A549 (cell line): Measurements from ENCODE around the gene ADCY3. TPM values are rescaled to one million over a fixed set of nuclear protein-coding genes. Genes with fewer than 3 reads are reported as not detected.

Source experiments
- ATAC-seq, 2 experiments: fragments of 200-7000 bp in 1 of 2; fragments of >200 bp in 1 of 2; cut with Nextera tagmentation in 1 of 2; cut with Tn5 transposase in 1 of 2; 3 replicates each; pipeline versions ENCODE4 v1.8.0 to v1.9.1; 2018 to 2020; ENCODE audit warnings: mild to moderate bottlenecking in 1 of 2, moderate library complexity in 1 of 2
- CTCF ChIA-PET: fragments of 300-600 bp; sonication (Branson Sonifier 250); formaldehyde crosslinking; extraction: SDS; loops from one replicate; lab custom pipeline; 2021; ENCODE audit warnings: antibody characterized with exemption, inconsistent platforms; lab: Yijun Ruan, JAX
- POLR2A ChIA-PET: fragments of 350-600 bp; formaldehyde crosslinking; extraction: SDS; loops from one replicate; lab custom pipeline; 2021; ENCODE audit warnings: antibody characterized with exemption, inconsistent platforms; lab: Yijun Ruan, JAX
- DNase-seq, 2 experiments: peaks; one replicate each; pipeline versions ENCODE4 v3.0.0 to v3.0.0-alpha.2; 2011 to 2016; ENCODE audit warnings: low read depth in 1 of 2, low spot score in 1 of 2
- FAIRE-seq: peaks from 2 replicates; lab custom pipeline; 2011; peaks lifted over from hg19 to GRCh38; lab: Jason Lieb, UNC
- H3K27ac ChIP-seq, 2 experiments: fragments of >200 bp; sonication (Bioruptor Twin); formaldehyde crosslinking; 3 replicates each; pipeline ENCODE4 v1.5.1; 2016 to 2017
- H3K4me1 ChIP-seq: fragments of >200 bp; sonication (Bioruptor Twin); formaldehyde crosslinking; 3 replicates; pipeline ENCODE4 v1.6.1; 2016
- H3K4me2 ChIP-seq: fragments of >200 bp; sonication (Bioruptor Twin); formaldehyde crosslinking; 3 replicates; pipeline ENCODE4 v1.6.1; 2016
- H3K4me3 ChIP-seq: fragments of >200 bp; sonication (Bioruptor Twin); formaldehyde crosslinking; 3 replicates; pipeline ENCODE4 v1.5.1; 2016
- H3K9me3 ChIP-seq: fragments of >200 bp; sonication (Bioruptor Twin); formaldehyde crosslinking; 3 replicates; pipeline ENCODE4 v1.6.1; 2016
- CBX2 ChIP-seq: fragments of 200-600 bp; sonication (generic); IDR thresholded peaks from 2 replicates; pipeline ENCODE4 v1.6.1; 2016; ENCODE audit warnings: low read depth, mild to moderate bottlenecking, borderline replicate concordance
- CTCF ChIP-seq: fragments of >200 bp; sonication (Bioruptor Twin); formaldehyde crosslinking; IDR thresholded peaks from 3 replicates; pipeline ENCODE4 v1.5.1; 2016
- E2F6 ChIP-seq: IDR thresholded peaks from 2 replicates; pipeline ENCODE4 v1.6.1; 2012; ENCODE audit warnings: low read depth, borderline replicate concordance
- FOSB ChIP-seq: fragments of 250-450 bp; sonication (Bioruptor Pico); IDR thresholded peaks from 2 replicates; pipeline ENCODE4 v1.5.0; 2020; ENCODE audit warnings: mild to moderate bottlenecking, moderate library complexity
- GATA3 ChIP-seq: IDR thresholded peaks from 2 replicates; pipeline ENCODE4 v1.6.1; 2012; ENCODE audit warnings: borderline replicate concordance
- HEYL ChIP-seq: fragments of 250-450 bp; sonication (Bioruptor Pico); IDR thresholded peaks from 2 replicates; pipeline ENCODE4 v1.8.0; 2021; ENCODE audit warnings: mild to moderate bottlenecking, moderate library complexity
- HOXA7 ChIP-seq: fragments of 250-450 bp; sonication (Bioruptor Pico); IDR thresholded peaks from 2 replicates; pipeline ENCODE4 v1.5.0; 2020; ENCODE audit warnings: mild to moderate bottlenecking, moderate library complexity
- HOXB13 ChIP-seq: fragments of 250-450 bp; sonication (Bioruptor Pico); IDR thresholded peaks from 2 replicates; pipeline ENCODE4 v1.5.0; 2020; ENCODE audit warnings: low read depth, mild to moderate bottlenecking, moderate library complexity
- KDM1A ChIP-seq: fragments of 200-600 bp; sonication (generic); IDR thresholded peaks from 2 replicates; pipeline ENCODE4 v1.6.1; 2016; ENCODE audit warnings: low read depth, mild to moderate bottlenecking
- KDM5A ChIP-seq: fragments of 200-600 bp; sonication (generic); IDR thresholded peaks from 2 replicates; pipeline ENCODE4 v1.6.1; 2016; ENCODE audit warnings: antibody characterized with exemption, mild to moderate bottlenecking
- NR3C1 ChIP-seq: fragments of >200 bp; sonication (Bioruptor Twin); formaldehyde crosslinking; IDR thresholded peaks from 3 replicates; pipeline ENCODE4 v1.6.1; 2017
- POLR2A ChIP-seq: IDR thresholded peaks from 2 replicates; pipeline ENCODE4 v1.6.1; 2012; ENCODE audit warnings: mild to moderate bottlenecking, low read length
- POLR2AphosphoS2 ChIP-seq: conservative IDR thresholded peaks from 2 replicates; pipeline ENCODE4 v1.6.1; 2012; ENCODE audit warnings: low read length, improper control_type of control experiment, inconsistent platforms
- RAD21 ChIP-seq, 2 experiments: fragments of >200 bp in 1 of 2; sonication (Bioruptor Twin) in 1 of 2; formaldehyde crosslinking in 1 of 2; IDR thresholded peaks in 1 of 2; conservative IDR thresholded peaks in 1 of 2; 2 replicates in 1 of 2; 3 replicates in 1 of 2; pipeline ENCODE4 v1.6.1; 2012 to 2018; ENCODE audit warnings: inconsistent platforms in 1 of 2
- RCOR1 ChIP-seq: fragments of 150-350 bp; IDR thresholded peaks from 2 replicates; pipeline ENCODE4 v1.6.1; 2014; ENCODE audit warnings: antibody characterized with exemption, low read length, low read depth
- RFX5 ChIP-seq: fragments of 450-650 bp; IDR thresholded peaks from 2 replicates; pipeline ENCODE4 v1.7.1; 2014; ENCODE audit warnings: antibody characterized with exemption, mild to moderate bottlenecking, moderate library complexity
- RNF2 ChIP-seq: fragments of 200-600 bp; sonication (generic); IDR thresholded peaks from 2 replicates; pipeline ENCODE4 v1.6.1; 2016; ENCODE audit warnings: low read depth, mild to moderate bottlenecking, antibody characterized with exemption, moderate library complexity, borderline replicate concordance
- SMC3 ChIP-seq: fragments of >200 bp; sonication (Bioruptor Twin); formaldehyde crosslinking; IDR thresholded peaks from 3 replicates; pipeline ENCODE4 v1.6.1; 2018; ENCODE audit warnings: inconsistent platforms
- SREBF2 ChIP-seq: fragments of 450-650 bp; IDR thresholded peaks from 2 replicates; pipeline ENCODE4 v1.6.1; 2014; ENCODE audit warnings: mild to moderate bottlenecking, moderate library complexity
- TFCP2L1 ChIP-seq: fragments of 250-450 bp; sonication (Bioruptor Pico); IDR thresholded peaks from 2 replicates; pipeline ENCODE4 v1.5.0; 2021; ENCODE audit warnings: mild to moderate bottlenecking
- ZC3H11A ChIP-seq: fragments of 450-650 bp; IDR thresholded peaks from 2 replicates; pipeline ENCODE4 v1.6.1; 2014; ENCODE audit warnings: antibody characterized with exemption, mild to moderate bottlenecking
- ZFP36 ChIP-seq: fragments of 450-650 bp; IDR thresholded peaks from 2 replicates; pipeline ENCODE4 v1.6.1; 2014; ENCODE audit warnings: borderline replicate concordance; ENCODE audit not compliant: partially characterized antibody
- ZSCAN20 ChIP-seq: fragments of 250-450 bp; sonication (Bioruptor Pico); IDR thresholded peaks from 2 replicates; pipeline ENCODE4 v1.8.0; 2022; ENCODE audit warnings: mild to moderate bottlenecking, moderate library complexity
- WGBS: methylation state at CpG from one replicate; pipeline ENCODE4 v1.1.6; 2017; ENCODE audit errors: missing lambda C conversion rate; 5-methylcytosine and 5-hydroxymethylcytosine counted together
- polyA plus RNA-seq, 4 experiments: library from polyadenylated mRNA; depleted of rRNA in 3 of 4; stranded (reverse); fragments of >200 nt; fragmentation: RNase III in 1 of 4; extraction: RNeasy Plus Mini Kit Qiagen cat#74134 plus additional on column Dnase treatment in 1 of 4; gene quantifications; 2 replicates in 3 of 4; 3 replicates in 1 of 4; pipeline ENCODE4 v1.2.3, GENCODE V29; 2011 to 2017
- TF ChIP-seq, protein P1 (sequence below): fragments of 250-450 bp; sonication (Bioruptor Pico); IDR thresholded peaks from 2 replicates; pipeline ENCODE4 v1.5.0; 2020; ENCODE audit warnings: low read depth, mild to moderate bottlenecking, moderate library complexity
- TF ChIP-seq, protein P2 (sequence below): IDR thresholded peaks from 2 replicates; pipeline ENCODE4 v1.6.1; 2012

ADCY3 gene
- polyA plus RNA-seq, 2 of the 4 experiments (the other 2 are of a cell fraction) = 37.4 to 65.4 TPM

DNA sequence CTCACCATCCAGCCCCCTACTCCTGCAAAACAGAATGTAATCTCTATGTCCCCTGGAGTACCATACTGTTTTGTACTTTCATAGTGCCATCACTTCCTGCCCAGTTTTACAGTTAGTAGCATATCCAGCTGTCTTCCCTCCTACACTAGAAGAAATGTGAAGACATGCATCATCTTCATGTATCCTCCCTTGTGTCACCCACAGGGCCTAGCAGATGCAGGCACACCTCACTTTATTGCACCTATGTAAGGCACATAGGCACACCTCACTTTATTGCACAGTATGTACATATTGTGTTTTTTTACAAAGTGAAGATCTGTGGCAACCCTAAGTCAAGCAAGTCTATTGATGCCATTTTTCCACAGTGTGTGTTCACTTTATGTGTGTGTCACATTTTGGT, 39.7 kb upstream of the ADCY3 start:
- ATAC-seq = no peak

GRCh38 chr2:24958411-24958935, 38.4 kb upstream of the ADCY3 start:
- no peak overlapping the region for H3K4me3 ChIP-seq
- CTCF ChIA-PET = interaction anchor here (1.2 to 2.9 kb wide), 3 partner anchors 10 to 23 kb away, joined by 3 to 13 read pairs (median 3); no protein-coding TSS in a partner anchor
- H3K27ac ChIP-seq = no peak overlapping the region
- WGBS = 89% methylated on average over 3 of the region's 3 CpGs
- H3K4me2 ChIP-seq = no peak overlapping the region
- TF ChIP-seq HOXA7 (no peak), KDM1A (no peak), CBX2 (no peak), POLR2A (no peak), SREBF2 (no peak), CTCF (no peak), RCOR1 (no peak), TFCP2L1 (CRISPR knock-in tag) (no peak), SMC3 (no peak)
- FAIRE-seq (no peak), DNase-seq (no peak), ATAC-seq (no peak)
- POLR2A ChIA-PET = no interaction called here
- H3K9me3 ChIP-seq = peaks cover 18% of the 10 kb centered on the region
- H3K4me1 ChIP-seq = no peaks in the 10 kb centered on the region

More for the DNA sequence above, 39.7 kb upstream of the ADCY3 start:
- no peak for DNase-seq
- Histone ChIP-seq H3K9me3 (peaks cover 14% of the 10 kb centered on the region), H3K4me1 (no peaks in the 10 kb centered on the region), H3K4me2 (no peak overlapping the region), H3K4me3 (no peak overlapping the region), H3K27ac (no peak overlapping the region)
- FAIRE-seq = no peak
- POLR2A ChIA-PET = no interaction called here
- CTCF ChIA-PET = interaction anchor here (1.2 to 2.9 kb wide), 8 partner anchors 11 to 550 kb away, joined by 3 to 13 read pairs (median 4); no protein-coding TSS in a partner anchor
- TF ChIP-seq NR3C1 (no peak), KDM5A (no peak), ZFP36 (no peak)
- TF ChIP-seq, protein P1, sequence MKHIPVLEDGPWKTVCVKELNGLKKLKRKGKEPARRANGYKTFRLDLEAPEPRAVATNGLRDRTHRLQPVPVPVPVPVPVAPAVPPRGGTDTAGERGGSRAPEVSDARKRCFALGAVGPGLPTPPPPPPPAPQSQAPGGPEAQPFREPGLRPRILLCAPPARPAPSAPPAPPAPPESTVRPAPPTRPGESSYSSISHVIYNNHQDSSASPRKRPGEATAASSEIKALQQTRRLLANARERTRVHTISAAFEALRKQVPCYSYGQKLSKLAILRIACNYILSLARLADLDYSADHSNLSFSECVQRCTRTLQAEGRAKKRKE (CRISPR knock-in tag) = no peak
- TF ChIP-seq, protein P2, sequence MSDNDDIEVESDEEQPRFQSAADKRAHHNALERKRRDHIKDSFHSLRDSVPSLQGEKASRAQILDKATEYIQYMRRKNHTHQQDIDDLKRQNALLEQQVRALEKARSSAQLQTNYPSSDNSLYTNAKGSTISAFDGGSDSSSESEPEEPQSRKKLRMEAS = no peak

DNA sequence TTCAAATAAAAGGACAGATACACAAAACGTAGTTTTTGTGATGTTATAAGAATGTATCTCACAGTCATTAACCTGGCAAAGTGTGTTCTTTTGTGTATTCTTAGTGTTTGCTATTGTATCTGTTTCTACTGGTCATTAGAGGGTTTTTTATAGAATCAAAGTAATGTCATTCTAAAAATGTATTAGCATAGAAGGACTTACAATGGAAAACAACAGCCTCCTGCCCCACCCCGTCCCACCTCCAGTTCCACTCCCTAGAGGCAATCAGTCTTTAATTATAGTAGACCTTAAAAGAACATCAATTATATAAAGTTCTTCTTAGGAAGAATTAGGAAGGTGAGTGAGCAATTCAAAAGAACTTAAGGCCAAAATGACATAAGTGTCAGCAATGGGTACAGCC, 37.9 kb upstream of the ADCY3 start:
- FAIRE-seq (peak; percentile 49), ATAC-seq (no peak), DNase-seq (no peak)
- H3K4me1 ChIP-seq = no peaks in the 10 kb centered on the region
- WGBS = 60% methylated on average over 2 of the region's 2 CpGs
- H3K9me3 ChIP-seq = peaks cover 18% of the 10 kb centered on the region
- ChIA-PET POLR2A (no interaction called here), CTCF (interaction anchor here (1.0 to 2.9 kb wide), 3 partner anchors 9 to 18 kb away, joined by 3 to 13 read pairs (median 4); no protein-coding TSS in a partner anchor)
- no peak for TF ChIP-seq POLR2AphosphoS2
- no peak for TF ChIP-seq E2F6
- no peak for TF ChIP-seq CTCF
- no peak for TF ChIP-seq RAD21 (conservative IDR thresholded peaks at IDR 0.05 in 1 of 2, IDR thresholded peaks at IDR 0.05 in 1 of 2)
- TF ChIP-seq HOXB13 (CRISPR knock-in tag) = no peak
- TF ChIP-seq ZC3H11A = no peak
- TF ChIP-seq GATA3 = no peak
- TF ChIP-seq HEYL (CRISPR knock-in tag) = no peak
- TF ChIP-seq RNF2 = no peak
- TF ChIP-seq ZSCAN20 (CRISPR knock-in tag) = no peak
- no peak for TF ChIP-seq NR3C1
- TF ChIP-seq FOSB (CRISPR knock-in tag) = no peak
- no peak for TF ChIP-seq RCOR1
- TF ChIP-seq TFCP2L1 (CRISPR knock-in tag) = no peak
- TF ChIP-seq RFX5 = no peak
- no peak overlapping the region for H3K4me2 ChIP-seq
- no peak overlapping the region for H3K27ac ChIP-seq
- H3K4me3 ChIP-seq = no peak overlapping the region
